Thyroid gland (tissue), 4 donors: Measurements from ENCODE around the gene TAS1R2. TPM values are rescaled to one million over a fixed set of nuclear protein-coding genes. Genes with fewer than 3 reads are reported as not detected.
"Not testable (repeated sequence)": the region's sequence is repeated elsewhere in the genome, so short reads cannot be mapped to it uniquely, and the experiment has no call there.

Experiments used
- DNase-seq, 2 donors: peaks; one replicate each; pipeline ENCODE4 v3.0.0-alpha.2; 2019
- H3K27ac ChIP-seq, 3 donors: fragments of 200-600 bp; sonication (generic); 1 replicate in 2 of 3; 2 replicates in 1 of 3; pipeline ENCODE4 v1.5.1; 2016 to 2019; ENCODE audit warnings: mild to moderate bottlenecking in 1 of 3, moderate library complexity in 1 of 3
- H3K27me3 ChIP-seq: fragments of 200-600 bp; sonication (generic); one replicate; pipeline ENCODE4 v1.5.1; 2019
- H3K36me3 ChIP-seq, 2 donors: fragments of 200-600 bp; sonication (generic); one replicate each; pipeline ENCODE4 v1.5.1; 2016 to 2019
- H3K4me1 ChIP-seq, 2 donors: fragments of 200-600 bp; sonication (generic); one replicate each; pipeline ENCODE4 v1.5.1; 2017 to 2019
- H3K4me3 ChIP-seq, 3 donors: fragments of 200-600 bp; sonication (generic); replicated peaks in 1 of 3; 1 replicate in 2 of 3; 2 replicates in 1 of 3; pipeline ENCODE4 v1.5.1; 2016; ENCODE audit warnings: mild to moderate bottlenecking in 1 of 3
- H3K9me3 ChIP-seq: fragments of 200-600 bp; sonication (generic); one replicate; pipeline ENCODE4 v1.5.1; 2017
- POLR2A ChIP-seq, 2 donors: fragments of 450-650 bp; IDR thresholded peaks; one replicate each; pipeline ENCODE4 v1.6.1; 2017; ENCODE audit warnings: antibody characterized with exemption in 2 of 2, mild to moderate bottlenecking in 2 of 2, moderate library complexity in 1 of 2
- WGBS, 2 donors: methylation state at CpG; one replicate each; pipeline ENCODE4 v1.1.5; 2017; 5-methylcytosine and 5-hydroxymethylcytosine counted together
- intact Hi-C: fragments of 100-400 bp; cut with DNase I; formaldehyde crosslinking; loops from one replicate; pipeline ENCODE4 v1.15.1; 2023
- total RNA-seq, 4 donors: library from RNA; depleted of rRNA; stranded (reverse); fragments of >200 nt; gene quantifications; one replicate each; pipeline ENCODE4 v1.2.3, GENCODE V29; 2016
- TF ChIP-seq, protein P1 (sequence below), 6 experiments: fragments of 200-600 bp in 3 of 6; fragments of 450-650 bp in 3 of 6; sonication (generic) in 3 of 6; IDR thresholded peaks; one replicate each; pipeline ENCODE4 v1.5.1; 2016 to 2019; ENCODE audit warnings: antibody characterized with exemption in 6 of 6, mild to moderate bottlenecking in 2 of 6, inconsistent platforms in 1 of 6, moderate library complexity in 1 of 6

TAS1R2 gene
- total RNA-seq, 4 donors from 2014 or later, result not detected

DNA sequence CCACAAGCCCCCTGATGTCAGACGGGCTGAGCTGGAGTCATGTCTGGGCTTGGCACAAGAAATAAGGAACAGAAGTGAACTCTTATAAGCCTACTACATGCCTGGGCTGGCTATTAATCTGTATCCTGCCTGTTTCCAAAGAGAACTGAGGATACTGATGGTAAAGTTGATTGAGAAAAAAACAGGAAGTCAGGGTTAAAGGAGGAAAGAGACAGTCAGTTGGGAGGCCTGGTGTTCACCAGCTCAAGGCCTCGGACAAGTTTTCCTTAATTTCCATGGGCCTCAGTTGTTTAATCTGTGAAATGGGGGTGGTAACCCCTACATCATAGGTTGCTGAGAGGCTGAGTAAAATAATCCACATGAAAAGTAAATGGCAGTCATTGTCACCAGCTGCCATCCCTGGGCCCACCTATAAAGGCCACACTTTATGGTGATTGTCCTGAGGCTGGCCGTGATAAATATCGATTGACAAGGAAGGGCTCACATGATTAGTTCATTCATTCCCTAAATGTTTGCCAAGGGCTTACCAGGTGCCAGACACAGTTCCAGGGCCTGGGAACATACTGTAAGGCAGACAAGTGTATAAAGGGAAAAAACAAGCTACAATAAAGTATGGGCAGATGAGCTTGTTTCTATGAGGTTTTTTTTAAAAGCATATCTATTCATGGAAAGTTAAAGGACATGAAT is 40.0 kb upstream of the TAS1R2 start:
- H3K9me3 ChIP-seq, result no peaks in the 10 kb centered on the region
- H3K27me3 ChIP-seq, result no peaks in the 10 kb centered on the region
- H3K36me3 ChIP-seq, result no peaks in the 10 kb centered on the region
- H3K4me3 ChIP-seq, result no peak overlapping the region
- H3K27ac ChIP-seq, result no peak overlapping the region
- H3K4me1 ChIP-seq, result peaks cover 5 to 6% of the 10 kb centered on the region in 2 donors
- no peak for DNase-seq
- 87 to 90% methylated on average over 4 of the region's 4 CpGs for WGBS, 2 donors
- TF ChIP-seq, protein P1, sequence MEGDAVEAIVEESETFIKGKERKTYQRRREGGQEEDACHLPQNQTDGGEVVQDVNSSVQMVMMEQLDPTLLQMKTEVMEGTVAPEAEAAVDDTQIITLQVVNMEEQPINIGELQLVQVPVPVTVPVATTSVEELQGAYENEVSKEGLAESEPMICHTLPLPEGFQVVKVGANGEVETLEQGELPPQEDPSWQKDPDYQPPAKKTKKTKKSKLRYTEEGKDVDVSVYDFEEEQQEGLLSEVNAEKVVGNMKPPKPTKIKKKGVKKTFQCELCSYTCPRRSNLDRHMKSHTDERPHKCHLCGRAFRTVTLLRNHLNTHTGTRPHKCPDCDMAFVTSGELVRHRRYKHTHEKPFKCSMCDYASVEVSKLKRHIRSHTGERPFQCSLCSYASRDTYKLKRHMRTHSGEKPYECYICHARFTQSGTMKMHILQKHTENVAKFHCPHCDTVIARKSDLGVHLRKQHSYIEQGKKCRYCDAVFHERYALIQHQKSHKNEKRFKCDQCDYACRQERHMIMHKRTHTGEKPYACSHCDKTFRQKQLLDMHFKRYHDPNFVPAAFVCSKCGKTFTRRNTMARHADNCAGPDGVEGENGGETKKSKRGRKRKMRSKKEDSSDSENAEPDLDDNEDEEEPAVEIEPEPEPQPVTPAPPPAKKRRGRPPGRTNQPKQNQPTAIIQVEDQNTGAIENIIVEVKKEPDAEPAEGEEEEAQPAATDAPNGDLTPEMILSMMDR (IDR thresholded peaks at IDR 0.05), result no peak
- TF ChIP-seq POLR2A (IDR thresholded peaks at IDR 0.05), result no peak
- intact Hi-C loops, result no loop called here

DNA sequence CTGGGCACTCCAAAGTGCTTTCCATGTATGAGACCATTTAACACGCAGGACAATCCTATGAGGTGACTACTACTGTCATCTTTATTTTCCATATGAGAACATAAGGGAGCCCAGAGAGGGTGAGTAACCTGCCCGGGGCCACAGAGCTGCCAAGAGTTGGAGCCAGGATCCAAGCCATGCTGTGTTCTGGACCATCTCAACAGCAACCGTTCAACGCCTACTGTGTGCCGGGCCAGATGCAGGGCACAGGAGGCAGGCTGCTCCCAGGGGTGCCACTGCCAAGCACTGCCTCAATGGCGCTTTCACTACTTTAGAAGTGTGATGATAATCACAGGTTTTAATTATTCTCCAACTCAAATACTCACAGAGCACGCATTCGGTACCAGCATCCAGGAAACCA is 39.1 kb upstream of the TAS1R2 start:
- no peaks in the 10 kb centered on the region for H3K9me3 ChIP-seq
- DNase-seq, result no peak
- WGBS, 2 donors, result 90 to 95% methylated on average over 8 of the region's 8 CpGs
- no peaks in the 10 kb centered on the region for H3K27me3 ChIP-seq
- H3K27ac ChIP-seq, result no peak overlapping the region
- TF ChIP-seq POLR2A (IDR thresholded peaks at IDR 0.05), result no peak
- TF ChIP-seq, protein P1 (IDR thresholded peaks at IDR 0.05), result no peak
- H3K36me3 ChIP-seq, result no peaks in the 10 kb centered on the region
- H3K4me1 ChIP-seq, result peaks cover 5 to 6% of the 10 kb centered on the region in 2 donors
- intact Hi-C loops, result no loop called here
- no peak overlapping the region for H3K4me3 ChIP-seq

DNA sequence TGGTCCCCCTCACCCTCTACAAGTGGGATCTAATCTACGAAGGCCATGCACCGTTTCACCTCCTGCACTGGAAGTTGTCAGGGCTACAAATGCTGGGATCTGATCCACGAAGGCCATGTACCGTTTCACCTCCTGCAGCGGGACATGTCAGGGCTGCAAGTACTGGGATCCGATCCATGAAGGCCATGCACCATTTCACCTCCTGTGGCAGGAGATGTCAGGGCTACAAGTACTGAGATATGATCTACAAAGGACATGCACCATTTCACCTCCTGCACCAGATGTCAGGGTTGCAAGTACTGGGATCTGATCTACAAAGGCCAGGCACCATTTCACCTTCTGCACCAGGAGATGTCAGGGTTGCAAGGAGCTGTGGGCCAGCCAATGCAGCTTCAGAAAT is 35.9 kb upstream of the TAS1R2 start:
- 55 to 90% methylated on average over 2 to 6 of the region's 6 CpGs for WGBS, 2 donors
- Histone ChIP-seq H3K9me3 (no peaks in the 10 kb centered on the region), H3K27me3 (no peaks in the 10 kb centered on the region), H3K4me1 (peaks cover 5 to 13% of the 10 kb centered on the region in 2 donors), H3K36me3 (no peaks in the 10 kb centered on the region), H3K27ac (no peak overlapping the region), H3K4me3 (no peak overlapping the region)
- intact Hi-C loops, result no loop called here
- TF ChIP-seq, protein P1 (IDR thresholded peaks at IDR 0.05), result no peak
- no peak for TF ChIP-seq POLR2A (IDR thresholded peaks at IDR 0.05)
- DNase-seq, result no peak

DNA sequence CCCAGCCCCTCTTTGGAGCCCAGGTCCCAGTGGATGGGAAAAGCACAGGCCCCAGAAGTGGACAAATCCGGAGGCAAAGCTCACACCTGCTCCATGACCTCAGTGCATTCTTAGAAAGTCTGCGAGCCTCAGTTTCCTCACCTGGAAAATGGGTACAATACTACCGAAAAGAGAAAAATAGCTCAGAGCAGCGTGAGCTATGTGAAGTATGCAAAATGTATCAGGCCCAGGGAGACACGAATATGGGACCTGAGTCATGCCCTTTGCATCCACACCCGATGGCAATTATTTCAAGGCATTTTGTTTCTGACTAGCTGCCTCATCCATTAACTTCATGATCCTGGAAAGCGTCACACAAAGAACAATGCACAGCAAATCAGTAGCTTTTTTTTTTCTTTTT is 33.7 kb upstream of the TAS1R2 start:
- peaks cover 5 to 14% of the 10 kb centered on the region in 2 donors for H3K4me1 ChIP-seq
- H3K27me3 ChIP-seq, result no peaks in the 10 kb centered on the region
- intact Hi-C loops, result no loop called here
- DNase-seq, result no peak
- H3K9me3 ChIP-seq, result no peaks in the 10 kb centered on the region
- no peaks in the 10 kb centered on the region for H3K36me3 ChIP-seq
- TF ChIP-seq, protein P1 (IDR thresholded peaks at IDR 0.05), result no peak
- no peak for TF ChIP-seq POLR2A (IDR thresholded peaks at IDR 0.05)
- WGBS, 2 donors, result 89 to 97% methylated on average over 7 of the region's 7 CpGs
- H3K27ac ChIP-seq, result no peak overlapping the region
- H3K4me3 ChIP-seq, result no peak overlapping the region

DNA sequence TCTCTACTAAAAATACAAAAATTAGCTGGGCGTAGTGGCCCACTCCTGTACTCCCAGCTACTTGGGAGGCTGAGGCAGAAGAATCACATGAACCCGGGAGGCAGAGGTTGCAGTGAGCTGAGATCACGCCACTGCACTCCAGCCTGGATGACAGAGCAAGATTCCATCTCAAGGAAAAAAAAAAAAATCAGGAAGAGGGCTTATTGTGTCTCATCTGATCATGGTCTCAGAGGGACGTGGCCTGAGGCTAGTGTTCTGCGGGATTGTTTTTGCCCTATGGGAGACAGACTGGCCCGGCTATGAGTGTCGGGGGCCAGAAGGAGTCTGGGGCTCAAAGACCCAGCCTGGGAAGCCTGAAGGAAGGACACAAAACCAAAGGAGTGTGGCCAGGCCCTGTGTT is 32.4 kb upstream of the TAS1R2 start:
- H3K27ac ChIP-seq, H3K36me3 ChIP-seq, intact Hi-C loops, H3K9me3 ChIP-seq, DNase-seq, H3K4me3 ChIP-seq, H3K27me3 ChIP-seq: not testable (repeated sequence)
- 89 to 91% methylated on average over 7 of the region's 7 CpGs for WGBS, 2 donors
- peaks cover 5 to 14% of the 10 kb centered on the region in 2 donors for H3K4me1 ChIP-seq
